SJSA1 (cell line): ENCODE measurements around the gene RASSF5. TPM values are rescaled to one million over a fixed set of nuclear protein-coding genes. Genes with fewer than 3 reads are reported as not detected.

Experiments used
- DNase-seq, 2 experiments: peaks; one replicate each; pipeline ENCODE4 v3.0.0-alpha.2; 2015 to 2020; ENCODE audit warnings: low spot score in 2 of 2, low read depth in 1 of 2
- H3K27ac ChIP-seq: fragments of 250-450 bp; sonication (Bioruptor Pico); 2 replicates; pipeline ENCODE4 v1.5.1; 2020; ENCODE audit warnings: mild to moderate bottlenecking, moderate library complexity
- H3K27me3 ChIP-seq: fragments of 250-450 bp; sonication (Bioruptor Pico); replicated peaks from 2 replicates; pipeline ENCODE4 v1.5.1; 2020; ENCODE audit warnings: mild to moderate bottlenecking, moderate library complexity
- H3K36me3 ChIP-seq: fragments of 250-450 bp; sonication (Bioruptor Pico); 2 replicates; pipeline ENCODE4 v1.5.1; 2020; ENCODE audit warnings: mild to moderate bottlenecking
- H3K4me1 ChIP-seq: fragments of 250-450 bp; sonication (Bioruptor Pico); replicated peaks from 2 replicates; pipeline ENCODE4 v1.6.1; 2021; ENCODE audit warnings: mild to moderate bottlenecking
- H3K4me3 ChIP-seq: fragments of 250-450 bp; sonication (Bioruptor Pico); 2 replicates; pipeline ENCODE4 v1.5.1; 2020; ENCODE audit warnings: mild to moderate bottlenecking
- H3K9me3 ChIP-seq: fragments of 250-450 bp; sonication (Bioruptor Pico); replicated peaks from 2 replicates; pipeline ENCODE4 v1.5.1; 2020; ENCODE audit warnings: mild to moderate bottlenecking
- total RNA-seq: library from RNA; depleted of rRNA; stranded (reverse); fragments of >200 nt; shearing (Covaris generic); gene quantifications from 2 replicates; pipeline ENCODE4 v1.2.3, GENCODE V29; 2014

RASSF5 gene
- total RNA-seq, 1 experiment from 2014 or later = 2.7 TPM

DNA sequence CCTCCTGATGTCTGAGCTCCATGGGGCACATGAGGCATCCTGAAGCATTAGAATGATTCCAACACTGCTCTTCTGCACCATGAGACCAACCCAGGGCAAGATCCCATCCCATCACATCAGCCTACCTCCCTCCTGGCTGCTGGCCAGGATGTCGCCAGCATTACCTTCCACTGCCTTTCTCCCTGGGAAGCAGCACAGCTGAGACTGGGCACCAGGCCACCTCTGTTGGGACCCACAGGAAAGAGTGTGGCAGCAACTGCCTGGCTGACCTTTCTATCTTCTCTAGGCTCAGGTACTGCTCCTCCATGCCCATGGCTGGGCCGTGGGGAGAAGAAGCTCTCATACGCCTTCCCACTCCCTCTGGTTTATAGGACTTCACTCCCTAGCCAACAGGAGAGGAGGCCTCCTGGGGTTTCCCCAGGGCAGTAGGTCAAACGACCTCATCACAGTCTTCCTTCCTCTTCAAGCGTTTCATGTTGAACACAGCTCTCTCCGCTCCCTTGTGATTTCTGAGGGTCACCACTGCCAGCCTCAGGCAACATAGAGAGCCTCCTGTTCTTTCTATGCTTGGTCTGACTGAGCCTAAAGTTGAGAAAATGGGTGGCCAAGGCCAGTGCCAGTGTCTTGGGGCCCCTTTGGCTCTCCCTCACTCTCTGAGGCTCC lies 11.1 kb upstream of the RASSF5 start:
- Histone ChIP-seq H3K27me3 (no peaks in the 10 kb centered on the region), H3K9me3 (no peaks in the 10 kb centered on the region), H3K36me3 (peaks cover 27% of the 10 kb centered on the region), H3K4me3 (no peak overlapping the region), H3K4me1 (peaks cover 26% of the 10 kb centered on the region), H3K27ac (no peak overlapping the region)
- no peak for DNase-seq

DNA sequence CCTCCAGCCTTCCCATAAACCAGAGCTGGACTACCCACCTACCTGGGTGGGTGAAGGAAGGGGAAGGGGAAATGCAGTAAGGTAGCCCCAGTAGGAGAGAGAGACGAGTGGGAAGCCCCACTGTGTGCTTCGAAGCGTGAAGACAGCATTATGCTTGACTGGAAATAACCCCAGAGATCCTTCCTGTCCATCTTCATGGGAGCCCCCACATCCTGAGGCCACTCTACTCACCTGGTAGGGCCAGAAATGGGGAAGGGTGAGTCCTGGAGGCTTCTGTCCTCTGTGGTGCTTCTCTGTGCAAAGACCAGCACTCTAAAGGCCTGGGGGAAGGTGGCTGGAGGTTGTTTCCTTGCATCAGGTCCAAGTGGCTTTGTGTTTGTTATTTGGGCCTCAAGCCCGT lies 10.0 kb upstream of the RASSF5 start:
- Histone ChIP-seq H3K4me1 (peaks cover 34% of the 10 kb centered on the region), H3K27ac (no peak overlapping the region), H3K27me3 (no peaks in the 10 kb centered on the region), H3K4me3 (no peak overlapping the region), H3K9me3 (no peaks in the 10 kb centered on the region), H3K36me3 (peaks cover 16% of the 10 kb centered on the region)
- DNase-seq = no peak

DNA sequence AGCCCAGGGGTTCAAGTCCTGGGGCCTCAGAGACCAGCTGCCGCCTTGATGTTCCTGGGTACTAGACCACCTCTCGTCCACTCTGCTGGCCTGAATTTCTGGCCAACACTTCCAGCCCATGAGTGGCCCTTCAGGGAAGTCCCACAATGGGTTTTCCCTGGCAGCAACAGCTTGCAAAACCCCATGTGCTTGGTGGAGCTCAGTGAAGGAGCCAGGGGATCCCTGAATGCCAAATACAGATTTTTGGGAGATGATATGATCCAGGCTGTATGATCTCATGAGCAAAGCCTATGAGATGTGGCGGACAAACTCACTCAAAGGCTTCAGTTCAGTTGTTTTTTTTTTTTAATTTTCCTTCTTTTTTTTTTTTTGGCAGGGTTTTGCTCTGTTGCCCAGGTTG lies 9.6 kb upstream of the RASSF5 start:
- Histone ChIP-seq H3K36me3 (peaks cover 12% of the 10 kb centered on the region), H3K9me3 (no peaks in the 10 kb centered on the region), H3K27me3 (no peaks in the 10 kb centered on the region), H3K4me1 (peaks cover 38% of the 10 kb centered on the region), H3K27ac (no peak overlapping the region), H3K4me3 (no peak overlapping the region)
- DNase-seq = no peak

DNA sequence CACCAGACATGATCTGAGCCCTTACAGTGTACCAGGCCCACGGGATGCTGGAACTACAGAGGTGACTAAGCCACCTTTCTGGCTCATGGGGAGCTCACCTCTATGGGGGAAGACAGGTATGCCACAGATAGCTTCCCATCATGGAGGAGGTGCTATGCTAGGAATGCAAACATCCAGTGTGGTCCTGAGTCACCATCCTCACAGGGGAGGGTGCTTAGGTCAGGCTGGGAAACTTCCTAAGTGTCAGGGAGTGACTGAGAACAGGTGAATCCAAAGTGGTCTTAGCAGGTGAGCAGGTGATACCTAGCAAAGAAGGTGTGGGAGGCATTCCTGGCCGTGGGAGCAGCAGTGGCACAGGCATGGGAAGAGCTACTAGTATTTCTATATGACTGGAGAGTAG lies 8.6 kb upstream of the RASSF5 start:
- Histone ChIP-seq H3K9me3 (no peaks in the 10 kb centered on the region), H3K4me3 (no peak overlapping the region), H3K4me1 (peaks cover 48% of the 10 kb centered on the region), H3K27me3 (no peaks in the 10 kb centered on the region), H3K27ac (no peak overlapping the region), H3K36me3 (peaks cover 5% of the 10 kb centered on the region)
- DNase-seq = no peak

DNA sequence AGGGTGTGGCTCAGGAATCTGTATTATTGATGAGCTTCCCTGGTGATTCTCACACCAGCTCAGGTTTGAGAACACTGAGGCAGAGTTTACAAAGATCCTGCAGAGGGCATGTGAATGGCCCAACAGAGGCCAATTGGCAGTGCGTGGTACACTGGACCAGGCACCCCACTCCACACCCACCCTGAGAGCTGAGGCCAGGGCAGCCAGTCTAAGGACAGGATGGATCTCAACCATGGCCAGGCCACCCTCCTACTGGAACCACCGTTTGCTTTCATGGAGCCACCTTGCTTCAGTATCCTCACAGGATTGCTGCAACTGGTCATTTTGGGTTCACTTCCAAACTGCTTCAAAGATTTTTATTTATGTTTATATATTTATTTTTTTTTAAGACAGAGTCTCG lies 7.3 kb upstream of the RASSF5 start:
- Histone ChIP-seq H3K27ac (no peak overlapping the region), H3K36me3 (no peaks in the 10 kb centered on the region), H3K4me3 (no peak overlapping the region), H3K9me3 (no peaks in the 10 kb centered on the region), H3K4me1 (peaks cover 59% of the 10 kb centered on the region), H3K27me3 (no peaks in the 10 kb centered on the region)
- DNase-seq = no peak

DNA sequence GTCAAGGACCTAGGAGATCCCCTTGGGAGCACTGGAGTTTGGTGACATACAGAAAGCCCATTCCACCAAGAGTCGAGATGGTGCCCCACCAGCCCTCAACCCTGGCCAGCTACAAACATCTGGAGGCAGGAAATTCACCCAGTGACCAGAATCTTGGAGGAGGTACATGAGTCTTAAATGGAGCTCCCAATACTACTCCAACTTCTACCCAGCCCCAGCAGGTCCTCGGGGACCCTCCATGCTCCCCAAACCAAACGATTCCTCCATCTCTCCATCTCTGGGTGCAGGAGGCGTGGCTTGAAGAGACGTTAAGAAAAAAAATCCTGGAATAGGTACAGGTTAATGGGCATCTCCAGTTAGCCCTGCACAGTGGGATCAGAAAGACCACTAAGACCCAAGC lies 5.5 kb upstream of the RASSF5 start:
- DNase-seq = no peak
- H3K4me1 ChIP-seq = peaks cover 70% of the 10 kb centered on the region
- no peaks in the 10 kb centered on the region for H3K36me3 ChIP-seq
- H3K27me3 ChIP-seq = no peaks in the 10 kb centered on the region
- H3K9me3 ChIP-seq = no peaks in the 10 kb centered on the region
- peak overlapping the region; percentile 91 for H3K27ac ChIP-seq
- H3K4me3 ChIP-seq = no peak overlapping the region

DNA sequence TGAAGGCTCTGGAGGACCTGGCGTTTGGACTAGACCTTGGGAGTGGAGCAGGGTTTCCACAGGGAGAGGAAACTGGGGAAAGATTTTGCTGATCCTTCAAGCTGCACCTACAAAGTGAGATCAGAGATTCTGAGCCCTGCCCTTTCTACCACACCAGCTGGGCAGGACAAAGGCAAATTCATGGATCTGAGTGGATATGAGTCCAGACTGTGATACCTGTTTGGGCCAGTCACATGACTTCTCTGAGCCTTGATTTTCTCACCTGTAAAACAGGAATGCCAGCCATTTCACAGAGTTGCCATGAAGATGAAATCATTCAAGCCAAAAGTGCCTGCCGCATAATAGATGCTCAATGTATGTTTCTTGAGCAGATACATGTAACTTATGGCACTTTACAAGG lies 4.9 kb upstream of the RASSF5 start:
- peaks cover 74% of the 10 kb centered on the region for H3K4me1 ChIP-seq
- H3K9me3 ChIP-seq = no peaks in the 10 kb centered on the region
- no peak overlapping the region for H3K27ac ChIP-seq
- no peak for DNase-seq
- no peaks in the 10 kb centered on the region for H3K36me3 ChIP-seq
- no peaks in the 10 kb centered on the region for H3K27me3 ChIP-seq
- no peak overlapping the region for H3K4me3 ChIP-seq

DNA sequence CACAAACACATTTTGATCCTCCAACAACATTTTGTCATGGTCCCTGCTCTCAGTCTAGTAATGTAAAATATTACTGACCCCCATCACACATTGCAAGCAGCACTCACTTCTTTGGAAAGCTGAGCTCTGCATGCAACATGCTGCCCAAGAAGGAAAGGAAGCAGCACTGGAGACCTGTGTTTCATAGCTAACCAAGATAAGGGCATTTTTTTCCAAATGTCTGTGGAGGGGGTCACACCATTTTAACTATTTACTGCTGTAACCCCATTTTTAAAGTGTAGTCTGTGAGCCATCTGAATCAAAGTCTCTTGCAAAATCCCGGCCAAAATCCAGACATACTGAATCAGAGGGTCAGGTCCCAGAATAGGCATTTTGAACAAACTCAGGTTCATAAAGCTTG lies 4.5 kb upstream of the RASSF5 start:
- H3K27ac ChIP-seq = no peak overlapping the region
- H3K9me3 ChIP-seq = no peaks in the 10 kb centered on the region
- DNase-seq = no peak
- H3K27me3 ChIP-seq = no peaks in the 10 kb centered on the region
- H3K4me3 ChIP-seq = no peak overlapping the region
- H3K36me3 ChIP-seq = no peaks in the 10 kb centered on the region
- H3K4me1 ChIP-seq = peaks cover 77% of the 10 kb centered on the region

DNA sequence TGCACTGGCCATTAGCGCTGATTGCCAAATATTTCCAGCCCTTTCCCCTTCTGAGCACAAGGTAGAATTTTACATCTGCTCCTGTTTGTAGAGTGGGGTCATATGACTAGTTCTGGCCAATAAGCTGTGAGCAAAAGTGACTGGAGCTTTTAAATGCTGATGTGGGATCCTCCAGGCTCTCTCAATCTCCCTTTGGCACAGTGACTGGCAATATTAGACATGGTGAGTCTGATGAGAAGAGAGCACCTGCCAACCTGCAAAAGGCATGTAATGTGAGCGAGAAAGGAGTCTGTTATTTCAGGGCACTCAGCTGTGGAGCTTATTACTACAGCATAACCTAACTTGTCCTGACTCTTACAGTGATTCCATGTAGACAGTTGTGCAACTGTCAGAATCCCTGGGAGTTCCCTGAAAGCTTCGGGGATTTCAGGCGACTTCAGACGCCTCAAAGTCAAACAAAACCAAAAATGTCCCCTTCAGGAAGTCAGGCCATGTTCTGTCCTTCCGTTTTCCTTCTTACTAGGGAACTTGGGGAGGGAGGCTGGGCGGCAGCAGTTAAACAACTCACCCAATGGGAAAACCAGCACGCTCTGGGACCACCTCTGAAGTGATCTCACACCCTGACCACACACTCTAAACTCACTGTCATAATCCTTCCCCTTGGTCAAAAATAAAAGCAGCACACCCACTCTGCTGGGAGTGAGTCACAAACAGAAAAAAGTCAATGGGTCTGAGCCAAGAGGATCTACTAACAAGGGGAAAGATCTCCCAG lies 3.6 kb upstream of the RASSF5 start:
- Histone ChIP-seq H3K27ac (peak overlapping the region; percentile 84), H3K36me3 (no peaks in the 10 kb centered on the region), H3K4me3 (no peak overlapping the region), H3K27me3 (no peaks in the 10 kb centered on the region), H3K4me1 (peaks cover 82% of the 10 kb centered on the region), H3K9me3 (no peaks in the 10 kb centered on the region)
- peak; percentile 96 to 99 for DNase-seq

DNA sequence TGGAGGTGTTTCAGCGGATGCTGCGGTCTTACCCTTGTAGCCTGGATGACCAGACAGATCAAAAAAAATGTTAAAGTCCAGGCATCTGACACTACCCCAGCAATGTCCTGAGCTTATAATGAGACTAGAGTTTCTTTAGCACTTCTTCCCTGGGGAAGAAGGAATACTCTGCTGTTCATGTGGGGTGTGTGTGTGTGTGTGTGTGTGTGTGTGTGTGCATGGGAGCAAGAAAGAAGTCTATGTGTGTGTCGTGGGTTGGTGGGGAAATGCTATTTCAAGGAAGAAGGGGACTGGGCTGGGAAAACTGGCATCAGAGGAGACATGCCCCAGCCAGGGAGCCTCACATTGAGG lies 3.0 kb upstream of the RASSF5 start:
- H3K27me3 ChIP-seq = no peaks in the 10 kb centered on the region
- H3K36me3 ChIP-seq = no peaks in the 10 kb centered on the region
- H3K4me1 ChIP-seq = peaks cover 85% of the 10 kb centered on the region
- H3K27ac ChIP-seq = peak overlapping the region; percentile 24
- no peak overlapping the region for H3K4me3 ChIP-seq
- DNase-seq = no peak
- H3K9me3 ChIP-seq = no peaks in the 10 kb centered on the region

DNA sequence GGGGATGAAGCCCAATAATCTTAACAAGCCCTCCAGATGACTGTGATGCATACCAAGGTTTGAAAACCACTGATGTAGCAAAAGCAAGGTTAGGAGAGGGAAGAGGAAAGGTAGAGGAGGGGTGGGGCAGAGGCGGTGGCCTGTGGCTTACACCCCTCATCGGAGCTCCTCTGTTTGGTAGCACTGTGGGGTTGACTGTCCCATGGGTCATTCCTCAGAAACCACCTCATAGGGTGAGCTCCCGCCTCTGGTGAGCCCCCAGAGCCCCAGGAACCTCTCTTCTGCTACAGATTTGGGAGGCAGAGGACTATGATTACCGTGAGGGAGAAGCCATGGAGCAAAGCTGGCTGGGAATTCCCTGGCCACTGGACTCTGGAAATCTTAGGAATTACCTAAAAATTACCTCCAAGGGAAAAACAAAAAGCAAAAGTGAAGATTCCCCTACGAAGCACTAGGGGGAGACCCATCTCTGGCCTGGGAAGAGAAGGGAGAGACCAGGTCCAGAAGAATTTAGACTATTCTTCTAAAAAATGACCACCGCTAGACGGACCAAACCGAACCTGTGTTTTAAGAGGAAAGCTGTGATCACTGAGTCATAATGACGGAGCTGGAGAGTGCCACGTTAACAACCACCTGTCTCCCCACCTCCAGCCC lies 1.5 kb upstream of the RASSF5 start:
- Histone ChIP-seq H3K27me3 (no peaks in the 10 kb centered on the region), H3K4me3 (no peak overlapping the region), H3K4me1 (peaks cover 74% of the 10 kb centered on the region), H3K36me3 (no peaks in the 10 kb centered on the region), H3K9me3 (no peaks in the 10 kb centered on the region), H3K27ac (no peak overlapping the region)
- DNase-seq = no peak

DNA sequence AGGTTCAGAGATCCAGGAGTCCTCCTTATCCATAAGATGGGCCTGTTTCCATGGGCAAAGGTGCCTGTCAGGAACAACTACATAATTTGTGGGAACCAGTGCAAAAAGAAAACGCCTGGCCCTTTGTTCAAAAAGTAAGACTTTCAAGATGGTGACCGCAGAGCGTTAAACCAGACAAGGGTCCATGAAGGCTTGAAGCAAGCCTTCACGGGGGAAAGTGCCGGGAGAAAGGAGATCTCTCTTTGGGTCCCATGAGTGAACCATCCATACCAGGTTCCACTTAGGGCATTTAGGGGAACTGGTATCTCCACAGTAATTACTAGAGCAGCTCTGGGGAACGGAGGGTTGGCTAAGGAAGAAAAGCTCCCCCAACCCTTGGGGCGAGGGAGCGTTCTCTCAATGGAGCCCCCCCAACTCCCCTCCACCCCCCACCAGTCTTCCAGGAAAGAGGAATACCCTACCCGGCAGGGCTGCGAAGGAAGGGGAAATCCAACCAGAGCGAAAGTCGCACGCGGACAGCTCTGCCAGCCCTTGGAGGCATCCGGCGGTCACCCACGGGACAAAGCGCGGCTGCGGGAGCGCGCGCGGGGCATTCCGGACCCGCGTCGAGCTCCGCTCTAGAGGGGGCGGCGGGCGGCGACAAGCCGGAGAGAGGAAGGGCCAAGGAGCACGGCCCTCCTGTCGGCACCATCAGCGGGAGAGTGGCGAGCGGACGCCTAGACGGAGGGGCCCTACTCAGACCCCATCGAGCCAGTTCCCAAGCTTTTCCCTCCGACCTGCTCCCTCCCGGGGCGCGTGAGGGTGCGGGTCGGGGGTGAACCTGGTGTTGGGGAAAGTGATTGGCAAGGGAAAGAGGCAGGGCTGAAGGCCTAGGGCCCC lies 687 bp upstream of the RASSF5 start:
- Histone ChIP-seq H3K4me1 (peaks cover 67% of the 10 kb centered on the region), H3K9me3 (no peaks in the 10 kb centered on the region), H3K27ac (no peak overlapping the region), H3K36me3 (no peaks in the 10 kb centered on the region), H3K27me3 (no peaks in the 10 kb centered on the region), H3K4me3 (peak overlapping the region; percentile 60)
- no peak for DNase-seq

DNA sequence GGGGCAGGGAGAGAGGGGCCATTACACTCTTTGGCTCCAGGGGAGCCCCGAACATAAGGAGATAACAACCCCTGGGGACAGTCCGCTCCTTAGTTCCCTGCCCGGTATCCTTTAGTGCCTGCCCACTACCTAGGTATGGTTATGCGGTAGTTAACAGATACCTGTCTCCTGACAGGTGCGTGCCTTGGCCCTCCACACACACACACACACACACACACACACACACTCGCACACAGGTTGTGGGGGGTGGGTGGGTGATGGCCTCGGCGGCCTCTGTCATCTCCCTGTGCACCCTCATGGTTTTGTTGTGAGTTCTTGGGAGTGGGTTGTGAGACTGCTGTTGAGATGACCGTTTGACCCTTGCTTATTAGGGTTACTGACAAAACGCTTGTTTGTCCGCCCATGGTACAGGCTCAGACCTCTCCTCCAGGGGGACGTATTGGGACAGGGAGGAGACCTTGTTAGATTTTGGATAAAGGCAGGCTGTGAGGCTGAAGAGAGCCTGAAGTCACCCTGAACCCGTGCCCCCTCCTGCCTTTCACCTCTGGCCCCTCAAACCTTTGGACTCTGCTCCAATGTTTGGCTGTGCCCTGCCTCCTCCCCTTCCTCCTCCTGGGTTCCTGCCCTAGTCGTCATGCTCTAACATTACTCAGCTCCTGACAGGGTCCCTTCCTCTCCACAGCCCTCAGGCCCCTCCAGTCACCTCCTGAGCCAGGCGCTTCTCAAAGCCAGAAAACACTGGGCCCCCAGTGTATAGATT lies 979 bp downstream of the RASSF5 start:
- Histone ChIP-seq H3K27me3 (no peaks in the 10 kb centered on the region), H3K4me3 (peak overlapping the region; percentile 60), H3K27ac (no peak overlapping the region), H3K4me1 (peaks cover 67% of the 10 kb centered on the region), H3K36me3 (no peaks in the 10 kb centered on the region), H3K9me3 (no peaks in the 10 kb centered on the region)
- no peak for DNase-seq
